ENCODE data around the gene INTS15. TPM values are rescaled to one million over a fixed set of nuclear protein-coding genes. Genes with fewer than 3 reads are reported as not detected.

INTS15 gene
- polyA plus RNA-seq, 1 donor (not counting 4 experiments of a cell fraction or from before 2014, with no cell fraction given) = 11.9 TPM

DNA sequence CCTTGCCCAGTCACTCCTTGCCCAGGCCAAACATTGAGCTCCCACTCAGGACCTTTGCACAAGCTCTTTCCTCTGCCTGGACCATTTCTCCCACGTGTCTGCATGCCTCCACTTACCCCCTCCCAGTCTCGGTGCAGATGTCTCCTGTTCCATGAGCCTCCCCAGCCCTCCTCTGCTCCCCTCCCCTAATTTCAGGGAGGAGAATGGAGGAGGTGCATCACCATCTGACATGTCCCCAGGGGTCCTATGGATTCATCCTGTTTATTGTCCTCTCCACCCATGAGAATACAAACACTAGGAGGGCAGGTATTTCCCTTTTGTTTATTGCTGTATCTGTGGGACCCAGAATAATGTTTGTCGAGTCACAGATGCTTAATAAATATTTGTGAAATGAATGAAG, 29.9 kb upstream of the INTS15 start:
- Histone ChIP-seq H3K9me1 (ENCODE audit: control insufficient read depth, extremely low read depth, insufficient read depth, low read length) (no peaks in the 10 kb centered on the region), H3K27ac (ENCODE audit: control insufficient read depth, insufficient read depth, low read length) (no peak overlapping the region), H3K27me3 (ENCODE audit: control insufficient read depth, extremely low read depth, insufficient read depth, low read length) (no peaks in the 10 kb centered on the region), H3K79me2 (ENCODE audit: control insufficient read depth, insufficient read depth, low read length) (no peaks in the 10 kb centered on the region), H3K9me3 (ENCODE audit: control insufficient read depth, low read depth, low read length) (no peaks in the 10 kb centered on the region), H2AFZ (ENCODE audit: control insufficient read depth, low read length) (no peak overlapping the region), H3K4me1 (ENCODE audit: control insufficient read depth, extremely low read depth, insufficient read depth, low read length) (no peaks in the 10 kb centered on the region), H3K4me3 (ENCODE audit: control insufficient read depth in 2 of 3, extremely low read depth in 1 of 3, insufficient read depth in 2 of 3, low read depth in 1 of 3, low read length in 3 of 3) (no peak overlapping the region), H4K20me1 (ENCODE audit: control insufficient read depth, extremely low read depth, insufficient read depth, low read length) (no peaks in the 10 kb centered on the region), H3K9ac (ENCODE audit: control insufficient read depth, extremely low read depth, insufficient read depth, low read length) (no peak overlapping the region), H3K4me2 (ENCODE audit: control insufficient read depth, extremely low read depth, insufficient read depth, low read depth, low read length) (no peak overlapping the region), H3K36me3 (ENCODE audit: control insufficient read depth in 2 of 2, extremely low read depth in 1 of 2, insufficient read depth in 2 of 2, low read length in 2 of 2) (no peaks in the 10 kb centered on the region)
- dilution Hi-C loops (cut with MboI; ENCODE audit: extremely low pct_ligation_motif_present, low sequenced_read_pairs) = no loop called here
- TF ChIP-seq, protein P1, sequence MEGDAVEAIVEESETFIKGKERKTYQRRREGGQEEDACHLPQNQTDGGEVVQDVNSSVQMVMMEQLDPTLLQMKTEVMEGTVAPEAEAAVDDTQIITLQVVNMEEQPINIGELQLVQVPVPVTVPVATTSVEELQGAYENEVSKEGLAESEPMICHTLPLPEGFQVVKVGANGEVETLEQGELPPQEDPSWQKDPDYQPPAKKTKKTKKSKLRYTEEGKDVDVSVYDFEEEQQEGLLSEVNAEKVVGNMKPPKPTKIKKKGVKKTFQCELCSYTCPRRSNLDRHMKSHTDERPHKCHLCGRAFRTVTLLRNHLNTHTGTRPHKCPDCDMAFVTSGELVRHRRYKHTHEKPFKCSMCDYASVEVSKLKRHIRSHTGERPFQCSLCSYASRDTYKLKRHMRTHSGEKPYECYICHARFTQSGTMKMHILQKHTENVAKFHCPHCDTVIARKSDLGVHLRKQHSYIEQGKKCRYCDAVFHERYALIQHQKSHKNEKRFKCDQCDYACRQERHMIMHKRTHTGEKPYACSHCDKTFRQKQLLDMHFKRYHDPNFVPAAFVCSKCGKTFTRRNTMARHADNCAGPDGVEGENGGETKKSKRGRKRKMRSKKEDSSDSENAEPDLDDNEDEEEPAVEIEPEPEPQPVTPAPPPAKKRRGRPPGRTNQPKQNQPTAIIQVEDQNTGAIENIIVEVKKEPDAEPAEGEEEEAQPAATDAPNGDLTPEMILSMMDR (optimal IDR thresholded peaks at IDR 0.05 in 1 of 3, IDR thresholded peaks at IDR 0.05 in 1 of 3, conservative IDR thresholded peaks at IDR 0.05 in 1 of 3; ENCODE audit: extremely low read depth in 1 of 3, insufficient read depth in 2 of 3, low read length in 3 of 3) = no peak
- TF ChIP-seq EZH2 (IDR thresholded peaks at IDR 0.05; ENCODE audit: low read length) = no peak
- FAIRE-seq (no peak), DNase-seq (ENCODE audit: low read depth, low spot score) (no peak)

DNA sequence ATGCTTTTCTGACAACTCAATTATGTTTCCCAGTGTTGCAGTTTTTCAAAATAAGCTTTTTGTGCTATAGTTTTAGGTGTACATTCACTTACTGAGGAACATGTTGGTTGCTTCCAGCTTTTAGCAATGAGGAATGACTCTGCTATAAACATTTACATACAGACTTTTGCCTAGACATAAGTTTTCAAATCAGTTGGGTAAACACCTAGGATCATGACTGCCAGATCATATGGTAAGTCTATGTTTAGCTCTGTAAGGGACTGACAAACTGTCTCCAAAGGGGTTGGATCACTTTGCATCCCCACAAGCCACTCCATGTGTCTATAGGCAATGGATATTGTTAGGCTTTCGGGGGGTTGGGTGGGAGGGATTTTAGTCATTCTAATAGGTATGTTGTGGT, 27.7 kb upstream of the INTS15 start:
- no peak for DNase-seq (ENCODE audit: low read depth, low spot score)
- Histone ChIP-seq H3K27me3 (ENCODE audit: control insufficient read depth, extremely low read depth, insufficient read depth, low read length) (no peaks in the 10 kb centered on the region), H3K4me1 (ENCODE audit: control insufficient read depth, extremely low read depth, insufficient read depth, low read length) (no peaks in the 10 kb centered on the region), H3K36me3 (ENCODE audit: control insufficient read depth in 2 of 2, extremely low read depth in 1 of 2, insufficient read depth in 2 of 2, low read length in 2 of 2) (no peaks in the 10 kb centered on the region), H3K9ac (ENCODE audit: control insufficient read depth, extremely low read depth, insufficient read depth, low read length) (no peak overlapping the region), H3K9me1 (ENCODE audit: control insufficient read depth, extremely low read depth, insufficient read depth, low read length) (no peaks in the 10 kb centered on the region), H3K79me2 (ENCODE audit: control insufficient read depth, insufficient read depth, low read length) (no peaks in the 10 kb centered on the region), H4K20me1 (ENCODE audit: control insufficient read depth, extremely low read depth, insufficient read depth, low read length) (no peaks in the 10 kb centered on the region), H3K4me3 (ENCODE audit: control insufficient read depth in 2 of 3, extremely low read depth in 1 of 3, insufficient read depth in 2 of 3, low read depth in 1 of 3, low read length in 3 of 3) (no peak overlapping the region), H3K9me3 (ENCODE audit: control insufficient read depth, low read depth, low read length) (no peaks in the 10 kb centered on the region), H3K4me2 (ENCODE audit: control insufficient read depth, extremely low read depth, insufficient read depth, low read depth, low read length) (no peak overlapping the region), H2AFZ (ENCODE audit: control insufficient read depth, low read length) (no peak overlapping the region), H3K27ac (ENCODE audit: control insufficient read depth, insufficient read depth, low read length) (no peak overlapping the region)
- dilution Hi-C loops (cut with MboI; ENCODE audit: extremely low pct_ligation_motif_present, low sequenced_read_pairs) = no loop called here
- FAIRE-seq = no peak
- TF ChIP-seq EZH2 (IDR thresholded peaks at IDR 0.05; ENCODE audit: low read length) = no peak
- TF ChIP-seq, protein P1 (optimal IDR thresholded peaks at IDR 0.05 in 1 of 3, IDR thresholded peaks at IDR 0.05 in 1 of 3, conservative IDR thresholded peaks at IDR 0.05 in 1 of 3; ENCODE audit: extremely low read depth in 1 of 3, insufficient read depth in 2 of 3, low read length in 3 of 3) = no peak
